G401.6 (cell line): ENCODE results near the gene QKI.

Source experiments
- FAIRE-seq: peaks from 2 replicates; lab custom pipeline; 2012; peaks lifted over from hg19 to GRCh38; lab: Jason Lieb, UNC

Gene QKI

DNA sequence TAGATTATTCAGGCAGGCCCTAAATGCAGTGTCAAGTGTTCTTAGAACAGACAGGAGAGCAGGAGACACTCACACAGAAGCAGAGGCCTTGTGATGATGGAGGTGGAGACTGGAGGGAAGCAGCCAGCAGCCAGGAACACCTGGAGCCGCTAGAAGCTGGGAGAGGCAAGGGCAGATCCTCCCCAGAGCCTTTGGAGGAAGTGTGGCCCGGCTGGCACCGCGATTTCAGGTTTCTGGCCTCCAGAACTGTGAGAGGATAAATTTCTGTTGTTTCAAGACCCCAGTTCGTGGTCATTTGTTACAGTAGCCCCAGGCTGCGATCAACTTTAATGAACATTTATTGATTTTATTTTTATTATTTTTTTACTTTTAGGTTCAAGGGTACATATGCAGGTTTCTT is 203.0 kb downstream of the QKI start:
- no peak for FAIRE-seq

DNA sequence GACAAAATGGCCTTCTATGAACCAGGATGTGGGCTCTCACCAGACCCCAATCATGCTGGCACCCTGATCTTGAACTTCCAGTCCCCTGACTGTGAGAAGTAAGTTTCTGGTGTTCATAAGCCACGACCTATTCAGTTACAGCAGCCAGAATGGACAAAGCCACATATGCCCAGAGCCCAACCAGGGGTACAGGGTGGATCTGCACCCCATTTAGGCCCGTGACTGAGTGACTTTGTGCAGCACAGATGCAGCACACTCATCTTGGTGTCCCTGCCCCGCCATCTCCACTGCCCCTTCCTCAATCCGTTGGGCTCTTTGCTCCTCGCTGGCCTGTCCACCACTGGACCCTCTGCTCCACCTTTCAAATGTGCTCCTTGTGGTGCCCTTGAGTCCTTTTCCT is 205.6 kb downstream of the QKI start:
- FAIRE-seq, result no peak

DNA sequence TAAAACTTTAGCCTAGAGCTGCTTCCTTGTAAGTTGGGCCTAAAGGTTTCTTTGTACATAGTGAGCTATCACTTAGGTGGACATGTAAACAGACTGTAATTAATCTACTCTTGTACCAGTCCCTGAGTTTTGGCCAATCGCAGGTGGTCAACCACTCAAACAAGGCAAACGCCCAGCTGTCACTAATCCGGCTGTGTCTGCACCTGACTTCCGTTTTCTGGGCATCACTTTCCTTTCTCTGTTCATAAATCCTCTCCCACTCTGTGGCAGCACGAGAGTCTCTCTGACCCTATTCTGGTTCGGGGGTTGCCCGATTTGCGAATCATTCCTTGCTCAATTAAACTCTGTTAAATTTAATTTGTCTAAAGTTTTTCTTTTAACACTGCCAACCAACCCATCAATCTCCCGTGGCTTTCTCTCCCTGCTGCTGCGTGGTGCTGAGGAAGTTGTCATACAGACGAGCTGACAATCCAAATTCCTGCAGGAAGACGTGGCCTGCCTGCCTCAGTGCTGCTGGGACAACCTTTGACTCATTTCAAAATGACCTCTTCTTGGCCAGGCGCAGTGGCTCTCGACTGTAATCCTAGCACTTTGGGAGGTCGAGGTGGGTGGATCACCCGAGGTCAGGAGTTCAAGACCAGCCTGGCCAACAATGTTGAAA is 206.3 kb downstream of the QKI start:
- no peak for FAIRE-seq

DNA sequence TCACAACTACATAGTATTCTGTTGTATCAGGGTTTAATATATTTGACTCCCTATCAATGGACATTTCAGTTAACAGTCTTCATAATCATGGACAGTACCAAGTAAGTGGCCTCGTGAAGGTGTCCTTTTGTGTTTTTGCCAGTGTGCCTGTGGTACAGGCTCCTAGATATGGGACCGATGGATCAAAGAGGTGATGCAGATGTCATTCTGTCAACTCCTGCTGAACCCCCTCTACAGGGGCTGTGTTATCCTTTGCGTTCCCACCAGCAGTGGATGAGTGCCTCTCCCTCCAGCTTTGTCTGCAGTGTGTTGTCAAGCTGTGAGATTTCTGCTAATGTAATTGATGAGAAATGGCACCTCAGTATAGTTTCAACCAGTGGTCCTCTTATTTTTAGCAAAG is 210.7 kb downstream of the QKI start:
- no peak for FAIRE-seq

DNA sequence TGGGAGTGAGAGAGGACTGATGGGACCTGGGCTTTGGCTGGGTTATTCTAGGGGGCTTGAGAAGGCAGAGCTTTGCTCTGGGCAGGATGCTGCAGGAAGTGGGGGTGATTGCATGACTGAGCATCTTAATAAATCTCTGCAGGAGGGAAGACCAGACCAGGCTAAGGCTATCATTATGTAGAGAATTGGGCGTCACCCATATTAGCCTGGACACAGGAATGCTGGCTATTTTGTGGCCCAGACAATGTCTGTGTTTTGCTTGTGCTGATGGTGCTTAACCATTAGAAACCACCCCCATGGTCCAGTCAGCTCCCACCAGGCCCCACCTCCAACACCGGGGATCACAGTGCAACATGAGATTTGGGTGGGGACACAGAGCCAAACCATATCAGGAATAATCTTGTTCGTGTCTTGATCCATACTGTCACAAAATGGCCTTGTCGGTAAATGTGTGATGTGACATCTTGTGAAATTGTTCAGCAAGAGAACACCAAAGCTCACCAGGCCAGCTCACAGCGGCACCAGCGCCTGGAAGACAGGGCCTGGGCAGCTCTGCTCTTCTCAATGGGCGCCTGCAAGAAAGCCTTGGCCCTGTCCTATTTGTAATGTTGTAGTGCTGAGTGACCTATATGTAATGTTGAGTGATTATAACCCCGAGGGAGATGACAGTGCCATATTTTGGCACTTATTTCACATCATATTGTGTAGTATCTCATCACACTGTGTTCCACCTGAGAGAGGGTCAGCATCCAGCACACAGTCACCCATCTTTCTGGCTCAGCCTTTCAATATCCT is 211.8 kb downstream of the QKI start:
- FAIRE-seq, result no peak

DNA sequence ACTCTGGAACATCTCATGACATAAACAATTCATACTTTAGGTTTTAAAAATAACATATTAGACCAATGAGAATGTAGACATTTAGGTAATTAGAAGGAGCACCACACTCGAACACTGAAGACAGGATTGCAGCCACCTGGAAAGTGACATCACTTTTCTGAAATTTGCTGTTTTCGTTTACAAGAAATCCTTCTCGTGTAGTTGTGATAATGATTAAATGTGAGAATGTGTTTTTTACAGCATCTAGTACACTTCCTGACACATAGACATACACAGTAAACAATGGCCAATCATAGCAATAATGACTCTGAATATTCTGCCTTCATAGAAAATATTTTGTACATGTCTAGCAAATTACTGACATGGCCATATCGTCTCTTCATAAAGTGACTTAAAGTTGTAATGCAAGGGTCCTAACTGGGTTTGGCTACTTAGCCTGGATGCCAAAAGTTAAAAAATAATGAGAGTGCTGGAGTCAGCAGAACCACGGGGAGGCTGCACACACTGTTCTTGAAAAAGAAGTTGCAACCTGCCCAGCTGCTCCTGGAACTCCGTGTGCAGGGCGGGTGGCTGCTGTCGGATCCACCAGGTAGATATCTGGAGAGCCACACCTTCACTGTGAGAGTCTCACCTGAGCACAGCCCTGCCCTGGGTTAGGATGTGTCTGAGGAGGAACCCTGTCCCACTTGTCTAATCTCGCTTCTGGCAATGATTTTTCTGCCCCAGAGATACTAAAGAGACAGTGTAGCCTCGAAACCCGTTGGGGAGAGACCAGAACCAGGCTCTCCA is 212.9 kb downstream of the QKI start:
- FAIRE-seq, result no peak
